Gastrocnemius medialis (tissue), 4 donors: ENCODE measurements around the gene DEFB125. TPM values are rescaled to one million over a fixed set of nuclear protein-coding genes. Genes with fewer than 3 reads are reported as not detected.
"Not testable (repeated sequence)": the region's sequence is repeated elsewhere in the genome, so short reads cannot be mapped to it uniquely, and the experiment has no call there.

ENCODE experiments used
- ATAC-seq, 2 donors: fragments of 150-250 bp; one replicate each; pipeline ENCODE4 v1.9.1; 2016
- DNase-seq, 2 donors: peaks; one replicate each; pipeline ENCODE4 v3.0.0-alpha.2; 2019
- H3K27ac ChIP-seq, 4 donors: fragments of 200-600 bp; sonication (generic); 1 replicate in 1 of 4; 2 replicates in 3 of 4; pipeline ENCODE4 v1.5.1; 2016 to 2018; ENCODE audit warnings: mild to moderate bottlenecking in 2 of 4, moderate library complexity in 1 of 4
- H3K27me3 ChIP-seq, 3 donors: fragments of 200-600 bp; sonication (generic) in 2 of 3; 1 replicate in 1 of 3; 2 replicates in 2 of 3; pipeline versions ENCODE4 v1.5.1 to v1.6.0; 2016 to 2019; ENCODE audit warnings: mild to moderate bottlenecking in 1 of 3, moderate library complexity in 1 of 3
- H3K36me3 ChIP-seq, 2 donors: fragments of 200-600 bp; sonication (generic) in 1 of 2; one replicate each; pipeline ENCODE4 v1.5.1; 2017 to 2018
- H3K4me1 ChIP-seq, 2 donors: fragments of 200-600 bp; sonication (generic) in 1 of 2; one replicate each; pipeline ENCODE4 v1.5.1; 2016 to 2017; ENCODE audit warnings: mild to moderate bottlenecking in 2 of 2
- H3K4me3 ChIP-seq, 4 donors: fragments of 200-600 bp; sonication (generic) in 3 of 4; 1 replicate in 1 of 4; 2 replicates in 3 of 4; pipeline ENCODE4 v1.5.1; 2016 to 2019; ENCODE audit warnings: mild to moderate bottlenecking in 2 of 4
- H3K9me3 ChIP-seq, 3 donors: fragments of 200-600 bp; sonication (generic) in 2 of 3; 1 replicate in 1 of 3; 2 replicates in 2 of 3; pipeline ENCODE4 v1.5.1; 2016 to 2019
- CTCF ChIP-seq, 5 experiments: fragments of 450-650 bp in 3 of 5; fragments of 200-600 bp in 2 of 5; sonication (generic) in 2 of 5; IDR thresholded peaks in 4 of 5; conservative IDR thresholded peaks in 1 of 5; 1 replicate in 4 of 5; 2 replicates in 1 of 5; pipeline ENCODE4 v1.5.1; 2016 to 2019; ENCODE audit warnings: antibody characterized with exemption in 5 of 5, mild to moderate bottlenecking in 3 of 5, moderate library complexity in 3 of 5
- POLR2A ChIP-seq, 2 donors: fragments of 450-650 bp; IDR thresholded peaks; one replicate each; pipeline ENCODE4 v1.6.1; 2017; ENCODE audit warnings: antibody characterized with exemption in 2 of 2, mild to moderate bottlenecking in 2 of 2, moderate library complexity in 2 of 2
- in situ Hi-C, 4 donors: fragments of 200-750 bp; cut with MboI; loops; one replicate each; pipeline versions ENCODE4 v1.15.0 to v1.8.0; 2017; ENCODE audit warnings: low sequenced_read_pairs in 4 of 4
- intact Hi-C: fragments of 100-400 bp; cut with DNase I; formaldehyde crosslinking; loops from one replicate; pipeline ENCODE4 v1.15.1; 2023; ENCODE audit warnings: low total_unique reads
- total RNA-seq, 4 donors: library from RNA; depleted of rRNA; stranded (reverse); fragments of >200 nt; gene quantifications; one replicate each; pipeline versions ENCODE4 v1.1.0 to v1.2.3, GENCODE V29; 2016

The DEFB125 gene
- total RNA-seq, 4 donors from 2014 or later = not detected

- peaks cover 0 to 2% (median 0%) of the 10 kb centered on the region in 3 donors for H3K9me3 ChIP-seq
- ATAC-seq = no peak
- H3K4me1 ChIP-seq = no peaks in the 10 kb centered on the region
- H3K36me3 ChIP-seq = no peaks in the 10 kb centered on the region
- H3K27me3 ChIP-seq = peaks cover 0 to 8% (median 0%) of the 10 kb centered on the region in 3 donors
- H3K4me3 ChIP-seq = no peak overlapping the region
- intact Hi-C loops (no loop called here), in situ Hi-C loops (no loop called here)
- no peak for DNase-seq
- no peak overlapping the region for H3K27ac ChIP-seq
- TF ChIP-seq POLR2A (IDR thresholded peaks at IDR 0.05) (no peak), CTCF (IDR thresholded peaks at IDR 0.05 in 4 of 5, conservative IDR thresholded peaks at IDR 0.05 in 1 of 5) (no peak)
These were observed 9.1 kb upstream of the DEFB125 start for GRCh38 chr20:78338-78737.

GRCh38 chr20:79565-79964 is 7.9 kb upstream of the DEFB125 start:
- Histone ChIP-seq H3K4me1 (no peaks in the 10 kb centered on the region), H3K27me3 (peaks cover 0 to 8% (median 0%) of the 10 kb centered on the region in 3 donors), H3K4me3 (no peak overlapping the region), H3K27ac (no peak overlapping the region), H3K9me3 (peaks cover 0 to 2% (median 0%) of the 10 kb centered on the region in 3 donors), H3K36me3 (no peaks in the 10 kb centered on the region)
- in situ Hi-C loops (no loop called here), intact Hi-C loops (no loop called here)
- DNase-seq = no peak
- TF ChIP-seq CTCF (IDR thresholded peaks at IDR 0.05 in 4 of 5, conservative IDR thresholded peaks at IDR 0.05 in 1 of 5) (no peak), POLR2A (IDR thresholded peaks at IDR 0.05) (no peak)
- no peak for ATAC-seq

GRCh38 chr20:90651-91050 is 3.2 kb downstream of the DEFB125 start:
- H3K4me1 ChIP-seq = no peaks in the 10 kb centered on the region
- H3K36me3 ChIP-seq = no peaks in the 10 kb centered on the region
- peaks cover 0 to 2% (median 0%) of the 10 kb centered on the region in 3 donors for H3K27me3 ChIP-seq
- no peak for ATAC-seq
- in situ Hi-C loops (no loop called here), intact Hi-C loops (no loop called here)
- H3K27ac ChIP-seq = no peak overlapping the region
- no peak for DNase-seq
- H3K4me3 ChIP-seq = no peak overlapping the region
- peaks cover 0 to 7% (median 0%) of the 10 kb centered on the region in 3 donors for H3K9me3 ChIP-seq
- TF ChIP-seq POLR2A (IDR thresholded peaks at IDR 0.05) (no peak), CTCF (IDR thresholded peaks at IDR 0.05 in 4 of 5, conservative IDR thresholded peaks at IDR 0.05 in 1 of 5) (no peak)

GRCh38 chr20:93641-94040 is 6.2 kb downstream of the DEFB125 start:
- DNase-seq (no peak), ATAC-seq (no peak)
- Histone ChIP-seq H3K27ac (no peak overlapping the region), H3K4me3 (no peak overlapping the region), H3K36me3 (no peaks in the 10 kb centered on the region), H3K9me3 (no peaks in the 10 kb centered on the region), H3K27me3 (peaks cover 0 to 2% (median 0%) of the 10 kb centered on the region in 3 donors), H3K4me1 (no peaks in the 10 kb centered on the region)
- in situ Hi-C loops = no loop called here
- no peak for TF ChIP-seq CTCF (IDR thresholded peaks at IDR 0.05 in 4 of 5, conservative IDR thresholded peaks at IDR 0.05 in 1 of 5)
- TF ChIP-seq POLR2A (IDR thresholded peaks at IDR 0.05) = no peak
- intact Hi-C loops = no loop called here

- H3K9me3 ChIP-seq = no peaks in the 10 kb centered on the region
- H3K4me1 ChIP-seq = no peaks in the 10 kb centered on the region
- TF ChIP-seq POLR2A (IDR thresholded peaks at IDR 0.05) (no peak), CTCF (IDR thresholded peaks at IDR 0.05 in 4 of 5, conservative IDR thresholded peaks at IDR 0.05 in 1 of 5) (no peak)
- no peaks in the 10 kb centered on the region for H3K36me3 ChIP-seq
- no peak for DNase-seq
- ATAC-seq = no peak
- H3K4me3 ChIP-seq = no peak overlapping the region
- intact Hi-C loops = no loop called here
- no peak overlapping the region for H3K27ac ChIP-seq
- peaks cover 0 to 2% (median 0%) of the 10 kb centered on the region in 3 donors for H3K27me3 ChIP-seq
- in situ Hi-C loops = no loop called here
These were observed 7.7 kb downstream of the DEFB125 start for GRCh38 chr20:95215-95614.

GRCh38 chr20:97691-98090 is 10.2 kb downstream of the DEFB125 start:
- ATAC-seq, H3K27ac ChIP-seq, H3K36me3 ChIP-seq, H3K27me3 ChIP-seq, DNase-seq, in situ Hi-C loops, H3K9me3 ChIP-seq, H3K4me3 ChIP-seq, H3K4me1 ChIP-seq, intact Hi-C loops: not testable (repeated sequence)
